T follicular helper cell (primary cell): ENCODE data around the gene TCF15.
"Not testable (repeated sequence)": the region's sequence is repeated elsewhere in the genome, so short reads cannot be mapped to it uniquely, and the experiment has no call there.

Experiments used
- DNase-seq: peaks from one replicate; pipeline ENCODE4 v3.0.0-alpha.2; 2020; ENCODE audit warnings: low read depth

TCF15 gene

DNA sequence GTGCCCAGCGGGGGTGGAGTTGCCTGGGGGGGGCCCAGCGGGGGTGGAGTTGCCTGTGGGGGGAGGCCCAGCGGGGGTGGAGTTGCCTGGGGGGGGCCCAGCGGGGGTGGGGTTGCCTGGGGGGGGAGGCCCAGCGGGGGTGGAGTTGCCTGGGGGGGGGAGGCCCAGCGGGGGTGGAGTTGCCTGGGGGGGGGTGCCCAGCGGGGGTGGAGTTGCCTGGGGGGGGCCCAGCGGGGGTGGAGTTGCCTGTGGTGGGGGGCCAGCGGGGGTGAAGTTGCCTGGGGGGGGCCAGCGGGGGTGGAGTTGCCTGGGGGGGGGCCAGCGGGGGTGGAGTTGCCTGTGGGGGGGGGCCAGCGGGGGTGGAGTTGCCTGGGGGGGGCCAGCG, 31.9 kb upstream of the TCF15 start:
- DNase-seq: not testable (repeated sequence)

- no peak for DNase-seq
Measured at GRCh38 chr20:641516-641875, 31.4 kb upstream of the TCF15 start.

- no peak for DNase-seq
Measured at GRCh38 chr20:640674-641515, 30.8 kb upstream of the TCF15 start.

DNA sequence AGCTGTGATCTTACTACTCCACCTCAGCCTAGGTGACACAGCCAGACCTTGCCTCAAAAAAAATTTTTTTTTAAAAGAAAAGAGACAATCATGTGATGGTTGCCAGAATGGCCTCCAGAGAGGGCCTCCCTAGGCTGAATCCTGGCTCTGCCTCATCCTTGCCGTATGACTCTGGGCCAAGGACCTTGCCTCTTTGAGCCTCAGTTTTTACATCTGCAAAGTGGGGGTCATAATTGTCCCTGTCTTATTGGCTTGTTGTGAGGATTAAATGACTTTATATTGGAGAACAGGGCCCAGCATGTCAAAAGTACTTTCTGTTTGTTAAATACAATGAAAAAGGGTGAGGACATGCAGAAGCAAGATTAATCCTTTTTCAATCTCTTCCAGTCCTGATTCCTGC, 28.5 kb upstream of the TCF15 start:
- no peak for DNase-seq

- DNase-seq: no peak
Measured at GRCh38 chr20:637559-637958, 27.4 kb upstream of the TCF15 start.

DNA sequence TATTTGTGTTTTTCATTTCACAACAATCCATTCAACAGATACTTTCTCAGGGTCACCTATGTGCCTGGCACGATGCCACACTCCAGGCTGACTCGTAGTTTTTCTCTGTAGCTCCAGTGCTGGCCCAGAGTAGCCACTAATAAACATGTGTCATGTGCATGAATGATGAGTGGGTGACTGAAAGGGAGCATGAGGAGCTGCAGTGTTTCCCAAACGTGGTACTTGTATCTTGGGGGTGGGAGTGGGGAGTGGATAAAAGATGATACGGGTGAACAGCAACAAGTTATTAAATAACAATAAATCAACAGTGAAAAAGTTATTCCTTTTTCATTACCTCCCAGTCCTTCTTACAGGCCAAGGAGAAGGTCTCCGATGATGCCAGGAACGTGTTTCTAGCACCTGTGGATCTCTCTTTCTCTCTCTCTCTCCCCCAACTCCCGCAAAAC, 25.8 kb upstream of the TCF15 start:
- DNase-seq: no peak

- no peak for DNase-seq
Measured at GRCh38 chr20:635028-635892, 25.2 kb upstream of the TCF15 start.

GRCh38 chr20:634148-634925, 24.2 kb upstream of the TCF15 start:
- DNase-seq: no peak

GRCh38 chr20:631101-631500, 21.0 kb upstream of the TCF15 start:
- no peak for DNase-seq

- DNase-seq: no peak
Measured at GRCh38 chr20:626579-626978, 16.5 kb upstream of the TCF15 start.

DNA sequence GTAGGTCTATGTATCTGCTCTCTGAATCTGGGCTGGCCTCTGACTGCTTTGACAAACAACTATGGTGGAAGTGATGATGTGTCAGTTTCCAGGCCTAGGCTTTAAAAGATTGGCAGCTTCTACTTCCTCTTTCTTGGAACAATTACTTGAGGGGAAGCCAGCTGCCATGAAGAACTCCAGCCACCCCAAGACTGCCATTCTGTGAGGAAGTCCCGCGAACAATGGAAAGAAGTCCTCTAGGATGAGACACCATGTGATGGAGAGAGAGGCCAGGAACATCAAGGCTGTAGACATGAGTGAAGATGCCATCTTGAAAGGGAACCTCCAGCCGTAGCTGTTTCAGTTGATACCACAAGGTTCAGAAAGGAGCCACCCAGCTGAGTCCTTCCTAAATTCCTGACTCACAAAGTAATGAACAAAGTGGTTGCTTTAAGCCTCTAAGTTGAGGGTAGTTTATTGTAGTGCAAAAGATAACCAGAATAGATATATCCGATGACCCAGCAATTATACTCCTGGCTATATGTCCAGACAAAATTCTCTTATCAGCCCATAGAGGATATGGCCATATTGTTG, 15.3 kb upstream of the TCF15 start:
- no peak for DNase-seq

DNA sequence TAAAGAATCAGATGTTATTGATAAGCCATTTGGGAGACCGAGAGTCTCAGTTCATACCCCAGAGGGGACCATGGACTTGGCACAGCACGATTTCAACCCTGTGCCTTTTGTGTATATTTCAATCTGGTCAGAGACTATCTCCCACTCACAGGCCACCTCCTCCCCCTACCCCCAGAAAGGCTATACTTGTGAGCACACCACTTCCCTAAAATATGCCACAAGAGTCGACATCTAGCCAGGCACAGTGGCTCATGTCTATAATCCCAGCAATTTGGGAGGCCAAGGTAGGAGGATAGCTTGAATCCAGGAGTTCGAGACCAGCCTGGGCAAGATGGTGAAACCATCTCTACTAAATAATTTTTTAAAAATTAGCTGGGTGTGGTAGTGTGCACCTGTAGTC, 13.6 kb upstream of the TCF15 start:
- no peak for DNase-seq

DNA sequence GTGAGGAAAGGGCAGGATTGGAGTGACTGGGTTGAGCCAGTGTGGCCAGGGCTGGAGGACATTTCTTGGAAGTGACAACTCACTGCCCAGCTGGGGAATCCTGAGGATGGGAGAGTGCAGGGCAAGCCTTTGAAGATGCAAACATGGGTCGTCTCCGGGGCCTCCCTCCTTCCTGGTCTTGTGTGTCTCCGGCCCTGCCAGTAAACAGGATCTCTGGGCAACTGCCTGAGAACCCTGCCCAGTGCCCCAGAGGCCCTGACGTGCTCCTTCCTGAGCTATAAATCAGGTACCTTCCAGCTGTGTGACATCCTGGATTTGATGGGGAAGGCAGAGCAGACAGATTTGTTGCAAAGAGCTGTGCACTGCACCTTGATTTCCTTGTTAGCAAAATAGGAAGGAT, 12.9 kb upstream of the TCF15 start:
- no peak for DNase-seq

DNA sequence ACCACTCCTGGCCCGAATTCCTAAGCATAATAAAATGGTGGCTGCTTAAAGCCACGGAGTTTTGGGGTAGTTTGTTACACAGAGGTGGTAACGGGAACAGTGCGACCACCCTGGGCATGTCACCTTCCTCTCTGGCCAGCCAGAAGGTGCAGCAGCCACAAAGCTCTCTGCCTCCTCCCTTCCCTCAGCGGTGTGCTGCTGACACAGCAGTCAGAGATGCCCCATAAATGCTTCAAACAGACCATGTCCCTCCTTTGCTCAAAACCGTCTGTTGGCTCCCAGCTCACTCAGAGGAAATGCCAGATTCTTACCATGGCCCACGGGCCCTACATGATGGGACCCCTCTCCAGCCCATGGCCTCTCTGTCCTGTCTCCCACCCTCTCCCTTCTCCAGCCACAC, 12.1 kb upstream of the TCF15 start:
- DNase-seq: no peak

DNA sequence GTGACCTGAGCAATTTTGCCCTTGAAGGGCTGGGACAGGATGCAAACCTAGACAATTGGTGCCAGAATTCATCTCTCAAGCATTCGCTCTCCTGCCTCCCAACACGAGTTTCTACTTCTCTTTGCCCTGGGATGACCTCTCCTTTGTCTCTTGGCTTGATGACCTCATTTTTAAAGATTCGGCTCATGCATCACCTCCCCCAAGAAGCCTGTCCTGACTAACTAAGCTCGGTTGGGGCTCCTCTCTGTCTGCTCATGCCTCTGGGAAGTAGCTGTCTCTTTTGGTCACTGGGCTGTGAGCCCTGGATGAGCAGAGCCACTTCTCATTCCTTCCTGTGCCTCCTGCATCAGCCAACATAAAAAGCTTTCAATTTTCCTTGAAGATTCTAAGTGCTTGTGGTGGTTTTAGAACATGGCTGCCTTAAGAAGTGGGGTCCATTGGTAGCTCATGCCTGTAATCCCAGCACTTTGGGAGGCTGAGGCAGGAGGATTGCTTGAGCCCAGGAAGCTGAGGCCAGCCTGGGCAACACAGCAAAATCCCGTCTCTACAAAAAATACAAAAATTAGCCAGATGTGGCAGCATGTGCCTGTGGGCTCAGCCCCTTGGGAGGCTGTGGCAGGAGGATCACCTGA, 11.1 kb upstream of the TCF15 start:
- no peak for DNase-seq

DNA sequence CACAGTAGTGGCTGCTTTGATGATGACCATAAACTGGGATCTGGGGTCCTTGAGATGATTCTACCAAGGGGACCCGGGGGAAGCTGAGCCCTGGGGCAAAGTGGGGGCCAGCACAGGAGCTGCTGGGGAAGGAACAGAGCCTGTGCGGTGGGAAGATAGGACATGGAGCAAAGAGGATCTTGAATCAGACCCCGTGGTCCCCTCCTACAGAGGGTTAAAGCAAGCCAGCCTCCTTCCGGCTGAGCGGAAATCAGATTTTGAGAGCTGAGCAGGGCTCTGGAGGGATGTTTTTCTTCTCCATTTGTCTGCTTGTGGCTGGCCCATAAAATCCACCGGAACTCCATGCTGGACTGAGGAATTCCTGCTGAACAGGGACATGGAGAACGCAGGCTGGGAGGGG, 10.1 kb upstream of the TCF15 start:
- DNase-seq: no peak

DNA sequence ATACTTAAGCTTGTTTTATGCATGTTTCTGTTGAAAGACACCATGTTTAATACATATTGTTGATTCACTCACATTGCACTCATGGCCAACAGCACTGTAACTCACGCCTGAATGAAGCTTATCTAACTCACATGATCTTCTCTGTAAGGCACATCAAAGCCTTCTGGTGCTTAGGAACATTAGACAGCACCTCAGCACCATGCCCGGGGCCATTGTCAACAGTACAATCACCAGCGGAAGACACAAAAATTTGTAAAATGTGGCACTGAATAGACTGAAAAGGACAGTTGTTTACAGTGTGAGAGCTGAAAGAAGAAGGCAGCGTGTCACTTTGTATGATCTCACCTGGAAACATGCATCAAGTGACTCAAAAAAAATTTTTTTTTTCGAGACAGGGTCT, 8.9 kb upstream of the TCF15 start:
- no peak for DNase-seq

- no peak for DNase-seq
Measured at GRCh38 chr20:617934-618690, 8.0 kb upstream of the TCF15 start.

DNA sequence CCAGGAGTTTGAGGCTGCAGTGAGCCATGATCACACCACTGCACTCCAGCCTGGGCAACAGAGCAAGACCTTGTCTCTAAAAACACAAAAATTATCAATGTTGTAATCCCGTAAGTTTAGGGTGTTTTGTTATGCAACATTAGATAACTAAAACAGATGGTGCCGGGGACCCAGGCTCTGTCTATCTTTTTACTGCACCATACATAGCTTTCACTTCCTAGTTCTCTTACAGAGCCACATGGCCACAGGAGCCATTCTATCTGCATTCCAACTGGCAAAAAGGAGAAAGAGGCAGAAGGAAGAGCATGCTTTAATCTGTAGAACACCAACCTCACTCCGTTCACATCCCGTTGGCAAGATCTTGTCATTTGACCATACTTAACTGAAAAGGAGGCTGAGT, 5.4 kb upstream of the TCF15 start:
- DNase-seq: no peak

DNA sequence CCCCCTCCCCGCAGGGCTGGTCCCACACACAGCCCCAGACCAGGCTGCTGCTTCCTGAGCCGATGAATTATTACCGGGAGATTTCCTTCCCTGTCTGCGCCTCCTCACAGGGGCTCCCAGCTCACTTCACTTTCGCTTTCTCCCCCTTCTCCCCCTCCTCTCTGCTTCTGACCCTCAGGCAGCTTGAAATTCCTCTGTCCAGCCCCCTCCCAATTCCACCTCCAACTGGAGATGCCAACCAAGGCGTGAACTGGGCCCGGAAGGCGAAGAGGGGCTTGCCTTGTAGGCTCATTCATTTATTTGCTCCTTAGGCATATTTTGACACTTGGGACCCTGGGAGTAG, 1.7 kb upstream of the TCF15 start:
- DNase-seq: no peak
